Measurements from ENCODE around the gene MEF2D. TPM values are rescaled to one million over a fixed set of nuclear protein-coding genes. Genes with fewer than 3 reads are reported as not detected.

The MEF2D gene
- polyA plus RNA-seq, 3 donors, result 25.9 to 29.3 (median 26.8) TPM

DNA sequence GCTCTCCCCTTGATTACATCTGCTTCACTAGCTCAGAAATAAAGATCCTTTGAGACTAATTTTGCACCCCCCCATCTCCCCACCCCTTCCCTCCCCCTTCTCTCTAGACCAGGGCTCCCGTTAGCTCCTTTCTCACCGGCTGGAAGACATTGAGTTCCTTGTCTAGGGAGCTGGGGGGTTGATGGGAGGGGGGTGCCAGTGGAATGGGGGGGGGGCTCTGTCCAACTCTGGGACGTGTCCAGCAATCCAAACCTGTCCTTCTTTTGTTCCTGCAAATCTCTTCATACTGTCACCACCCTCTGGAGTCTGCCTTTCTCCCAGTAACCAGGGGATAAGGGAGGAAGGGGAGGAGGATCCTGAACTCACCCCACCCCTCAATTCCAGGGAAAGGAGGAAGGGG, 69.7 kb downstream of the MEF2D start:
- no peak for DNase-seq

DNA sequence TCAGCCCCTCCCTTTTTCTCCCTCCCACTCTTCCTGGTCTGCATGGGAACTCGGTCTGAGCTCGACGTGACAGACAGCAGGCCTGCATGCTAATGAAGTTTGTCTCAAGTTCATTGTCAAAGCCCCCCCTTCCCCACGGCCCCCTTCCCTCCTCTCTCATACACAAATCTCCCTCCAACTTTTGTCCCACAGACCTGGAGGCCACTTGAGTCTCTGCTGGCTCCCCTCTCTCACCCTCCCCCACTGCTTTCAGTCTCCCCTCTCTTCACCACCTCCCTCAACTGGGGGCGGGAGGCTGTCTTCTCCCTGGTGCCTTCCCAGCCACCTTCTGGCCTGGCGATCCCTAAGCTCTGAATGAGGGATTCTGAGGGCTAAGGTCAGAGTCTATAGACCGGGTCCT, 70.3 kb downstream of the MEF2D start:
- DNase-seq, result no peak

DNA sequence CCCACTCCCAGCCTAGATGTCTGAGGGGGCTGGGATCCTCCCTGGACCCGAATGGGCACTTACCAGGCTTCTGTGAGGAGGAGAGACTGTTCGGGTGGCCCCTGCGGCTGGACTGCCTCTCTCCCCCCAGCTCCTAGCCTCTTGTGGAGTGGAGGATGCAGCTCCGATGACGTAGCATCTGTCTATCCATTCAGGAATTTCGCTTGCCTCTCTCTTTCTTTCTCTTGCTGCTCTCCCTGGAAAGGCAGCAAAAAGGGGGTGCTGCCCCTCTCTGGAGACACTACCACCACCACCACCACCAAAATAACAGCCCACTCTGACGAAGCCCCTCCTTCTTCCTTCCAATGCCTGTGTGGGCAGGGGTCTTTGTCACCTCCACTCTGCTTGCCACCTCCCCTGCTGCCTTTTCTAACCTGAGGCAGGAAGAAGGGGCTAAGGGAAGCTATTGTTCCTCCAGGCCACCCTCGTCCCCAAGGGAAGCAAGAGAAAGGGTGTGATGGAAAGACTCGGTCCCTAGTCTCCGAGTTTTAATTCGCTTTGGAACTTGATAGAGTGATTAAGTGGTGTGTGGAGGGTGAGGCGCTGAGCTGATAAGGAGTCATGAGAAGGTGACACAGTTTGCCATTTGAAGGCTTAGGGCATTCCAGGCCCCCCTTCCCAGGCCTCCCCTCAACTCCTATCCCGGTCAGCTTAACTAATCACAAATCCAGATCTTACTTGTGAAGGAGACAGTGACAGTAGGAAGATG, 71.1 kb downstream of the MEF2D start:
- DNase-seq, result no peak

DNA sequence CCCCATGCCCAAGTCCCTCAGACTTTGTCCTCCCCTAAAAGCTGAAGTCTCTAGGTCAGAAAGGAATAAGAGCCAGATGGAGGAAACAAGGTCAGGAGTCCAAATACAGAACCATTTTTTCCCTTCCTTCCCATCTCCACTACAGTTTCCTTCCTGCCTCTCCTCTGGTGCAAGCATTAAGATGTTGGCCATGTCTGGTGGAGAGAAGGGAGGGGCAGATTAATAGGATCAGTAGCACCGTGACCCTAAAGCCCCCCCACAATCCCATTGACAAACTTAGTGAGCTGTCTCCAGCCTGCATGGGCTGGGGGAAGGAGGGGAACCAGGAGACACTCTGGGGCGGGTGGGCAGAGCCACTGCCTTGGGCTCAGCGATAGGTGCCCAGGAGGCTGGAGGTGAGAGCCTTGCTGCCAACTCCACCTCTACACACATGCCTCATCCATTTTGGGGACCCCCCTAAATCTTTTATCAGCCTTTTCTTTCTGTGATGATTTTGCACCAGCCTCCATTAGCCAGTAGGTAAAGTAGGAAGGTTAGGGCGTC, 71.8 kb downstream of the MEF2D start:
- no peak for DNase-seq

GRCh38 chr1:156427957-156428356, 72.6 kb downstream of the MEF2D start:
- no peak for DNase-seq

GRCh38 chr1:156425943-156426342, 74.6 kb downstream of the MEF2D start:
- DNase-seq, result no peak

DNA sequence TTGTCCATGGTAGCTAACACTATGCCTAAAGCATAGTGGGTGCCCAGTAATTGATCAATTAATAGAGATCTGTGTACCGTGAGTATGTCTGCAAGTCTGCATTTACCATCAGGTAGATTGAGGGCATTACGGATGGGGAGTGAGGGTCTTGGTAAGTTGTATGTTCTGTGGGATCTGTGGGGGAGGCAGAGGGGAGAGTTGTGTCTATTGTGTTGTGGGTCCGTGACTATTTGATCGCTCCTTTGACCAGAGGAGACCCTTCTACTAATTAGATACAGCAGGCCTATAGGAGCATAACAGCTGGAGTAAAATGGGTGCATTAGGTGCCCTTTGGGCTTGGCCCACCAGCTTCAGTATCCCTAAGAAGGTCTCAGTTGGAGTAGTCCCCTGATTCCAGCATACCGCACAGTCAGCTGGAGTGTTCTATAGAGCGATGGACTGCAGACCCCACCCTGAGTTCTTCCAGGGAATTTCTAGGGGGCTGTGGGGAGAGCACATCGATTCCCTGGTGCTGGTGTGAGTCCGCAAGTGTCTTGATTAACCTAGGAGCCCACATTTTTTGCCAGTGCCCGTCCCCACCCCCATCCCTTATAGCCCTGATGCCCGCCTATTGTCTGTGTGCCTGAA, 75.7 kb downstream of the MEF2D start:
- DNase-seq, result no peak

DNA sequence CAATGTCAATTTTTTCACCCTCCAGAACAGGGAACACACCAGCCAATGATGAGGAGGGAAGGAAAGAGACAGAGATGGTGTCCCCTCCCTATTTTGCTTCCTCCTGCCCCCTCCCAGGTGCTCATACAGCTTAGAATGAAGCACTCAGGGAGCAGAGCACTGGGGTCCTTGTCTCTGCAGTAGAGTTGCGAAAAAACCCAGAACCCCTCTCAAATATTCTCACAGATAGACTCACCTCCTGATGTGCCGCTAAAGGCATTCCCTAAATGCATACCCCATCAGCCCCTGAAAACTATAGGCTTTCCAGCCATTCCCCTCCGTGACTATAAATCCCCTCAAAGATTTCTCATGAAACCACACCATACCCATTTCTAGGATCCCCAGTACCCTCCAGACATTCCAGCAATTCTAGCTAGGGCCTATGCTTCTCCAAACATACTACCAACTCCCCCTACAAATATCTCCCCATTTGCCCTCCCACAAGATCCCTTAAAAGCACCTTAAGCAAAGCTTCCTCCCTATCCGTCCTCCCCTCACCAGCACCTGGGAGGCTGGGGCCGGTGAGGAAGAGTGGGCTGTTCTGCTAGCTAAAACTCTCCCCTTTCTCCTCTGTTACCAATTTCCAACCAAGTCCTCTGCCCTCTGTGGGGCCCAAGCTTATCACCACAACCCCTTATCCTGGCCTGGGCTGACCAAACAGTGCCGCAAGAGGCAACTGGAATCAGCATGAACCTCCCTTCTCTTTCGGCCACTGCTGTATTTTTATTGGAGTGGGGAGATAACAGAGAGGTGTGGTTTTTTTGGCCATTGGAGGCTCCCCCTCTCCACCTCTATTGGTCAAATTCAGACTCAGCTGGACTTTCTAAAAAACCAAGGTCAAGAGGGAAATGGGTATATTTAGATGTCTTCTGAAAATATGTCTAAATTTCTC, 76.9 kb downstream of the MEF2D start:
- no peak for DNase-seq

DNA sequence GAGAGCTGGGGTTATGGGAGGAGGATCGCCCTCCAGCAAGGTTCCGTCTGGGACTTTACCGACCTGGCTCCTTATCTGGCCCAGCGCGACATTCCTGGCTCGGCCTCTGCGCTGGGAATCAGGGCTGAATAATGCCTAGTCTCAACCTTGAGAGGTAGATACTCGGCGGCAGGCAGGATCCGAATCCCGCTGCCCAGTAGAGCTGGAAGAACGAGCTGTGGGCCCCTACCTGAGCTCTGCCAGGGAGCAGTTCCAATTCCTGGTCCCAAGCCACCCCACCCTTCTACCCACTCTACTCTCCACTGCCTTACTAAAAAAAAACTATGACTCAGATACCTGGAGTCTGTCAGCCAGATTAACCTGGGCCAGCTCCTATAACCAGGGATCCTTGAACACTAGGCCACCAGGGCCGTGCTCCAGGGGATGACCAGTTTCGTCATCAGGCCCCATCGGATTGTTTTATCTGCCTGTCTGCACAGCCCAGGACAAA, 77.9 kb downstream of the MEF2D start:
- no peak for DNase-seq

DNA sequence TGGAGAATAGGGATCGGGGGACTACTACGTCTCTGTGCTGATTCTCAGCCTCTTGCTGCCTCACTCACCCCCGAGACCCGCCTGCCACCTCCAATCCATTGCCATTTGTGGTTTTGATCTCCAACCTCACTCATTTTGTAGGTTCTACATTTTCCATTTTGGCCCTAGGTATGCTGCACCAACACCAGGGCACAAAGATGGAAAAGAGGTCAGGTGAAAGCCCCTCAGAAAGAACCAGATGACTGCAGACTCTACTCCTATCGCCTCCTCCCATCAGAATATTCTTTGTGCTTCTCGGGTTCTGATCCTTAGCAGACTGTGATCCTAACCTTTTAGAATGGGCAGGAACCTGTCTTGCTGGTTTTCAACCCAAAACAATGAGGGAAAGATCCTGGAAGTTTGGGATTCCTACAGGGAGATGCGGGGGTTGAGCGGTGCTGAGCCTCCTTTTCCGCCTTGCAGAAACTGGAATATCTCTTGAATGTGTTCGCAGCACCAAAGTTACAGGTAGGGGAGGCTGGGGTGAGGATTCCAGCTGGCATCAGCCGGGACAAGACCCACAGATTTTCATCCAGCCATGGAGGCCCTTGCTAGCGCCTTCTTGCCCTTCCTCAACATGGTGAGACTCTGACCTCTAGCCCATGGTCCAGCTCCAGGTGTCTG, 78.5 kb downstream of the MEF2D start:
- no peak for DNase-seq

DNA sequence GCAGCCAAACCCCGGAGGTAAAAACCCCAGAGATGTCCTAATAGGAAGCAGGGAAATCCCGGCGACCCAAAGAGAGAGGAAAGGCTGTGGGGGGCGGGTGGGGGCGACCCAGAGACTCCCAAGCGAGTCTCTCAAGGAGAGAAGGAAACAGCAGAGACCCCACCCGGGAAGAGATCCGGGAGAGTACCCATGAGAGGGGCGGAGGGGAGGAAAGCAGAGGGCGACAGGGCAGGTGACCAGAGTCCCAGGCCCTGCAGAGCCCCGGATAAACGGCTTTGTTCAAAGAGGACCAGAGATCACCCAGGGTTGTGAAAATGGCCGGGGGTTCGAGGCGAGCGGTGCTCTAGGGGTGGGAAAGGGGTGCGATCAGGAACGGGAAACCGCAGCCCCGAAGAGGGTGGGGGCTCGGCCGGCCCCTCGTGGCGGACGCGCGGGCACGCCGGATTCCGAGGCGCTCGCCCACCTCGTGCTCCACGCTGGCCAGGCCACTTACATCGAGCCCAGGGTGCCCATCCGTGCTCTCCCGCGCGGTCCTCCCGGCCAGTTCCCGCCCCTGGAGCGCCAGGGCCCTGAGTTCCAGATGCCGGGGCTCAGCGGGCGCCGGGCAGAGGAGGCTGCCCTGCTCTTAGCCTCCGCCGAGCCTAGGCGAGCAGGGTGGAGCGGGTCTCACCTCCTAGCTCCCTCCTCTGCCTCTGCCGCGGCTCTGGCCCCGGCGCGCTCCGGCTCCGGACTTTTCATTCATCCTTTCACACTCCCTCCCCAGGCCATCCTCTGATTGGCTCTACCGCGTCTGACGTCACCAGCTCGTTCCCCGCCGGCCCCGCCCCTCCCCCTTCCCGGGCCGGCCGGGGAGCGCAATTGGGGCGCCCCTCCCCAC, 79.3 kb downstream of the MEF2D start:
- DNase-seq, result peak; percentile 62

GRCh38 chr1:156420205-156421061, 80.1 kb downstream of the MEF2D start:
- no peak for DNase-seq

DNA sequence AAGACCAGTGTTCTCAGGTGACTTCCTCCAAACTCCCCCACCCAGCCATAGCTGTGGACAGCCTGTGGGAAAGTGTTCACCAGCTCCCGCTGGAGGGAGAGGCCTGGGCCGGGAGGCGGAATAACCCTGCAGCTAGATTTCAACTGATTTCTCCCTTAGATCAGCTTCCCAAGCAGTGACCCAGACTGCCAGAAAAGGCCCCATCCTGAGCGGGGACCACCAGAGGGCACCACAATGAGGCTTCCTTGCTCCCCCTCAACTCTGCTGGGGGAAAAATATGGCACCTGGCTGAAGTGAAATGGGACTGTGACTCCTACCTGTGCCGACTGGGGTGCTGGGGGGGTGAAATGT, 80.7 kb downstream of the MEF2D start:
- no peak for DNase-seq

DNA sequence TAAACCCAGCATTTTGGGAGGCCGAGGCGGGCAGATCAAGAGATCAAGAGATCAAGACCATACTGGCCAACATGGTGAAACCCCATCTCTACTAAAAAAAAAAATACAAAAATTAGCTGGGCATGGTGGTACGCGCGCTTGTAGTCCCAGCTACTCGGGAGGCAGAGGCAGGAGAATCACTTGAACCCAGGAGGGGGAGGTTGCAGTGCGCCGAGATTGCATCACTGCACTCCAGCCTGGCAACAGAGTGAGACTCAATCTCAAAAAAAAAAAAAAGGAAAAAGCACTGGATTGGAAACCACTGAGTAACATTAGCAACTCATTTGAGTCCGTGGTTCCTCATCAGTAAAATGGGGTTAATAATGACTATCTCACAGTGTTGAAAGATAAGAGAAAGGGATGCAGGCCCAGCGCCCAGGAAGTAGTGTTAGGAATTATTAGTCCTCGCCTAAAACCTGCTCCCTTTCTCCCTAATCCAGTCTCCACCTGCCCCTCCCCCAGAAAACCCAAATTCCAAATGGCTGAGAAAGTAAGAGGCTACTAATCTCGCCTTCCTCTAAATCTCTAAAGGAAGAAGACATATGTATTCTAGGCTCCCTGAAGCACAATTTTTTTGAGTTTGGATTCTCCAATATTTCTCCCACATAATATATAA, 82.0 kb downstream of the MEF2D start:
- DNase-seq, result no peak

DNA sequence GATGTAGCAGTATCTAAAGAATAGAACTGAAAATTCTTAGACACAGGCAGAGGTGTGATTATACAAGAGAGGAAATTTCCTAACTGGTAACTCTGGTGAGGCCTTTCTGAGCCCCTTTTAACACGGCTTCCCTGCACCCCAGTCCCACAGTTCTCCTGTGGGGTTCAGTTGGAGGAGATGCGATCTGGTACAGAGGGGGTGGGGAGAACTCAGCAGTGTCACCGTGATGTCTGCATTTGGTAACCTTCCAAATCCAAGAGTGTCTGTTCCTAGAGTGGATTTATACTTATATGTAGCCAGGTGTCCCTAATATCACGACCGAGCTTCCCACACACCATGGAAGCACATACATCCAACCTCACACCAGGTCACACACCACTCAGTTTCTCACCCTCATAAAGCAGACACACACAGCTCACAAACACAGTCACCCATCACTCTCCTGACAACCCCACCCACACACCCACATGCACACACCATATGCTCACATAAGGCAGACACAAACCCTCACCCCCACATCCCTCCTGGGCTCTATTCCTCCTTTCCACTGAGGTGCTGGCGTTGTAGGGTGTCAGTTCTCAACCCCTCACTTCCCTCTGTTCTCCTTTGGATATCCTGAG, 83.1 kb downstream of the MEF2D start:
- no peak for DNase-seq

- DNase-seq, result no peak
These were observed 83.6 kb downstream of the MEF2D start for GRCh38 chr1:156416993-156417392.

DNA sequence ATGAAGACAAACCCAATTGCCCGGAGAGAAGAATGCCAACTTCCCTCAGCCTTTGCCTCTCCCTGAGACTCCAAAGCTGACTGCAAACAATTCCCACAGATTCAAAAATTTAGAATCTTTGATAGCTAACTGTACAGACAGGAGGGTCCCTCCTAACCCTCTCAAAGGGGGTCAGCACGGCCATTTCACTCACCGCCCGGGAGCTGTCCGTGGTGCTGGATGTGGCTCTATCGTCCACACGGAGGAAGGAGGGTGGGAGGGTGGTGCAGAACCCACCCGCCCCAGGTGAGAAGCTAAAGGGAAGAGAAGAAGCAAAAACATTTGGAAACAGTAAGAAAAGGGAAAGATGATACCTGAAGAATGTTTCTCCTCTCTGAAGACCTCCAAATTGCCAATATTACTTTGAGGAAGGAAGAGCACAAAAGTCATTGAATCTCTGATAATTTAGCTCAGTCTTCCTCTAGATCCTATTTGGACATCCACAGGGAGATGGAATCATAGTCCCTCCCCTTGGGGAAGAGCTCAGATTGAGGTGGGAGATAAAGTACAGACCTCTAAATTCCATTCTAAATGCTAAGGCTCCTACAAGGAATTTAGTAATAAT, 86.0 kb downstream of the MEF2D start:
- DNase-seq, result no peak
